HG03095 (cell line): ENCODE data around the gene ZNF335.
"Not testable (repeated sequence)": the region's sequence is repeated elsewhere in the genome, so short reads cannot be mapped to it uniquely, and the experiment has no call there.

Source experiments
- ATAC-seq: cut with Tn5 transposase; IDR thresholded peaks from one replicate; pipeline ENCODE4 v1.9.1; 2021; ENCODE audit warnings: moderate library complexity; ENCODE audit not compliant: unreplicated experiment

ZNF335 gene

DNA sequence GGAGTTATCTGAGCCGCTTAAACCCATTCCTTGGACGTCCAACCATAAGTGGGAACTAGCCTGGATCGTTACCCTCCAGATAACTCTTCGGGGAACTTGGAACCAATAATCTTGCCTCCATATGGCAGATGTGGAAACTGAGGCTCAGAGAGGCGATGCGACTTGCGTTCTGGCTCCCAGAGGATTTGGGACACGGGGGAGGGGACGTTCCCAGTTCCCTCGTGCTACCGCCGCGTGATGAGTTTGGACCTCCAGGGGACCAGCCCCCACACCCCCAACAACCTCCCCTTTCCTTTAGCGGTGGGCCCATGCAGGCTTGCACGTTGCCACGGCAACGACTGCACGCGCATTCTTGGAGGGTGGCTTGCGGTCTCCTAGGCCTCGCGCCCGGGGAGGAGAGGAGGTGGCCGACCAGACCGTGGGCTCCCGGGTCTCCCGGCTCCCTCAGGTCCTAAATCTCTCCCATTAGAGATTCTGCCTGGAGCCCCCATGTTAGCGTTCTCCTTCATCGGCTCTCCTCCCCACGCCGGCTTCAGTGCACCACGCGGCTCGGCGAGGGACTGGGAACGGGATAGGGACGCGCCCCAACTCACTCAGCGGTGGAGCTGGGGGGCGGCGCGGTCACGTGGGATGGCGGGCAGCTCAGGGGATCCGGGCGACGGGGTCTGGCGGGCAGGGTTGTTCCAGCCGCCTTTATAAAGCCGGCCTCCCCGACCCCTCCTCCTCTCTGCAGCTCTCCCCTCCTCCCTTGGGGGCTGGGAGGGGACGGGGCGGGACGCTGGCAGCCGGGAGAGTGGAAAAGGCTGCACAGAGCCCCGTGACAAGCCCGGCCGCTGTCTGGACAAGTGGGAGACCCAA is 60.3 kb downstream of the ZNF335 start, which contains the start of gene PLTP:
Gene PLTP (minus strand): TSS at position 670 of the 858 bp plus-strand sequence. CDS start 703 bp downstream, outside the sequence.
- ATAC-seq = no peak

DNA sequence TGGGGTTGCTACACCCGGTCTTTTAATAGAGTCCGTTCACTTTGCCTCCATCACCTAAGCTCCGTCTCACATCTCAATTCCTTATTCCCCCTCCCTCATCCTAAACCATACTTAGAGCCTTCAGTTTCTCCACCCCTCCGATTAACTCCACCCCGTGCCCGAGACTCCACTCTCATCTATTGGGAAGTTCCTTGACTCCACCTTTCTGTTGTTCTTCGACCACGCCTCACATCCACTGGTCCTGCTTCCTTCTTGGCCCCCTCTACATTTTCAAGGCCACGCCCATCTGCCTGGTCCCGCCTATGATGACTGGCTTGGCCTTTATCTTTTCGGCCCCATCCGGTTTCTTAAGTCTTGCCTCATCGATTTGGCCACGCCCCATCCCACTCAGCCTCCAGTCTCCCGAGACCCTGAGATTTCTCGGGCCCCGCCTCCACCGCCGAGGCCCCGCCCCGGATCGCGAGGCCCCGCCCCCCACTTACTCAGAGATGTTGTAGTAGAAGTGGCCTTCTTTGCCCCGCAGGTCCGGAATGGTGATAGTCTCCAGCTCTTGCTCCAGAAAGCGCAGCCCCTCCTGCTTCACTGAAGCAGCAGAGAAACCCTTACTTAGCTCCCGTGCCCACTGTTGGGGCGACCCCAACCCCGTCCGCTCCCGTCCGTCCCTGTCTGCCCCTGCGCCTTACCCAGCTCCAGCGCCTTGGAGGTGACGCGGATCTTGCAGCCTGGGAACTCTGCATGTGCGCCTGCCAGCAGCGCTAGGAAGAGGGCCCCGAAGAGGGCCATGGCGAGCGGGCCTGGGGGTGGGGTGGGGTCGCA is 61.1 kb downstream of the ZNF335 start:
- ATAC-seq = peak; percentile 85

DNA sequence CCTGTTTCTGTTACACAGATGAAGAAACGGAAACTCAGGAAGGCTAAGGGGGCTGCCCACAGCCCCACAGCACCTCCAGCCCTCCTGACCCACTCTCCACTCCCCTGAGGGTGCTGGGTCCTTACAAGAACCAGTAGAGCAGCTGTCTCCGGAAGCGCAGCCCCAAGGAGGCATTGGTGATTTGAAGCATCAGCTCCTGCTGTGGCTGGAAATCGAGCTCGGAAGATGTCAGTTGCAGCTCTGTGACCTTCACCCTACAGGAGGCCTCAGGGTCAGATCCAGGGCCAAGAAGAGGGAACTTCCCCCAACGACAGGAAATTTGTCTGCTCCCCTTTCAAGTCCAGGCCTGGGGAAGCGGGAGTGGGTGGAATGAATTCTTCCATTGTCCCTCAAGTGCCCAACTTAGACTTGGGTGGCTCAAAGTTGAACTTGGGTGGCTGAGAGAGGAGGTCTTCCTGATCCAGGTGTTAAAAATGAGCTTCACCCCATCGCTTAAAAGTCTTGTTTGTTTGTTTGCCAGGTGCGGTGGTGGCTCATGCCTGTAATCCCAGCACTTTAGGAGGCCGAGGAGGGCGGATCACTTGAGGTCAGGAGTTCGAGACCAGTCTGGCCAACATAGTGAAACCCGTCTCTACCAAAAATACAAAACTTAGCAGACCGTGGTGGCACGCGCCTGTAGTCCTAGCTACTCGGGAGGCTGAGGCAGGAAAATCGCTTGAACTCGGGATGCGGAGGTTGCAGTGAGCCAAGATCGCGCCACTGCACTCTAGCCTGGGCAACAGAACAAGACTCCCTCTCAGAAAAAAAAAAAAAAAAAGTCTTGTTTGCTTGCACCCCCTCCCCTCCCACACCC is 62.0 kb downstream of the ZNF335 start:
- ATAC-seq = no peak

GRCh38 chr20:45909336-45909808 is 62.6 kb downstream of the ZNF335 start:
- ATAC-seq = no peak

DNA sequence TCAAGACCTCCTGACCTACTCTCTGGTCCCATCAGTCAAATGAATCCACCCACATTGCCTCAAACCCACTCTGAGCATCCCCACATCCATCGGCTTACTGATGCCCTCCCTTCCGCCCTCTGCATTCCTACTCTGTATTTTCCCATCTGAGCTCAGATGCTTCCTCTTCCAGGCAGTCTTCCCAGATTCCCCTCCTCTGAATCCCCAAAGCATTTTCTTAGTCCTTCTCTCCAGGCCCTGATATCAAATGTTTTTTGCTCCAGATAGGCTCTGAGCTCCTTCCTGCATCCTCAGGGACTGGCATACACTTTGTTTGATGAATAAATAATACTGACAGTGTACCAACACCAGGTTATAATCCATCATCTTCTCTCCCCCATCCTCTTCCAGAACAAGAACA is 63.9 kb downstream of the ZNF335 start:
- no peak for ATAC-seq

DNA sequence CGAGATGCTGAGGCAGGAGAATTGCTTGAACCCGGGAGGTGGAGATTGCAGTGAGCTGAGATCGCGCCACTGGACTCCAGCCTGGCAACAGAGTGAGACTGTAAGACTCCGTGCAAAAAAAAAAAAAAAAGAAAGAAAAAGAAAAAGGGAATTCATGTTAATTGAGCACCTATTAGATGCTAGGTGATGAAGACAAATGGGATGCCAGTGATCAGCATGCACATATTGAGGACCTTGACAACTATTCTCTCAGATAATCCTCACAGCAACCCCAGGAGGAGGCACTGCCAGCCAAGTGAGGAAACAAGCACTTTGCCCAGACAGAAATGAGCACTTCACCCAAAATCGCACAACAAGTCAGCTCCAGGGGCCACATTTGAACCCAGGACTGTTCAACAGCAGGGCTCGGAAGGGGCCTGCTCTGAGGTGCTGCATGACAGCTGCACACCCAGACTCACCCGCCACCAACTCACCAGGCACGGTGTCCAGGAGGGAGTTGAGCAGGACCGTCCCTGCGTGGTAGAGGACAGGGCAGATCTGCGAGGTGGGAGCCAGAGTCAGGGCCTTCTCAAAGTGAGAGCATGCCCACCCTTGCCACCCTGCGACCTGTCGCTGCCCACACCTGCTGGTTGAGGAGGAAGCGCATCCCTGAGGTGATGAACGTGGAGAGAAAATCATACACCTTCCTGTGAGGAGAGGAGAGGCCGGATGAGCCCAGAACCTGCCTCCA is 64.6 kb downstream of the ZNF335 start:
- no peak for ATAC-seq

GRCh38 chr20:45905505-45906079 is 66.4 kb downstream of the ZNF335 start:
- no peak for ATAC-seq

GRCh38 chr20:45904583-45905504 is 67.2 kb downstream of the ZNF335 start:
- no peak for ATAC-seq

- ATAC-seq = no peak
Observed at GRCh38 chr20:45902199-45902701, 69.8 kb downstream of the ZNF335 start.

- not testable (repeated sequence) for ATAC-seq
Observed at GRCh38 chr20:45901332-45901731, 70.7 kb downstream of the ZNF335 start.

- ATAC-seq = no peak
Observed at GRCh38 chr20:45899046-45899835, 72.8 kb downstream of the ZNF335 start.
